ENCODE results near the gene TRDN. TPM values are rescaled to one million over a fixed set of nuclear protein-coding genes. Genes with fewer than 3 reads are reported as not detected.

The TRDN gene
- total RNA-seq, 1 experiment from 2014 or later = 39.8 TPM

GRCh38 chr6:123467392-123467791, 169.4 kb downstream of the TRDN start:
- POLR2A ChIA-PET = no interaction called here
- no peak for TF ChIP-seq CDX4 (CRISPR knock-in tag; IDR thresholded peaks at IDR 0.05; ENCODE audit: borderline replicate concordance)
- CTCF ChIA-PET = no interaction called here
- no peak for ATAC-seq
- Mint-ChIP-seq H3K4me1 (peaks cover 11% of the 10 kb centered on the region), H3K27ac (no peak overlapping the region), H3K36me3 (peaks cover 4% of the 10 kb centered on the region), H3K4me3 (no peak overlapping the region), H3K27me3 (ENCODE audit: low read depth) (no peaks in the 10 kb centered on the region), H3K9me3 (peaks cover 8% of the 10 kb centered on the region)
- no peak for DNase-seq (ENCODE audit: low spot score)

- no peaks in the 10 kb centered on the region for H3K4me1 Mint-ChIP-seq
- ATAC-seq = no peak
- H3K27ac Mint-ChIP-seq = no peak overlapping the region
- H3K27me3 Mint-ChIP-seq (ENCODE audit: low read depth) = no peaks in the 10 kb centered on the region
- no peak for TF ChIP-seq RORB (CRISPR knock-in tag; IDR thresholded peaks at IDR 0.05)
- TF ChIP-seq OVOL2 (CRISPR knock-in tag; IDR thresholded peaks at IDR 0.05; ENCODE audit: borderline replicate concordance) = no peak
- TF ChIP-seq, protein P1, sequence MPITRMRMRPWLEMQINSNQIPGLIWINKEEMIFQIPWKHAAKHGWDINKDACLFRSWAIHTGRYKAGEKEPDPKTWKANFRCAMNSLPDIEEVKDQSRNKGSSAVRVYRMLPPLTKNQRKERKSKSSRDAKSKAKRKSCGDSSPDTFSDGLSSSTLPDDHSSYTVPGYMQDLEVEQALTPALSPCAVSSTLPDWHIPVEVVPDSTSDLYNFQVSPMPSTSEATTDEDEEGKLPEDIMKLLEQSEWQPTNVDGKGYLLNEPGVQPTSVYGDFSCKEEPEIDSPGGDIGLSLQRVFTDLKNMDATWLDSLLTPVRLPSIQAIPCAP (CRISPR knock-in tag; IDR thresholded peaks at IDR 0.05) = no peak
- TF ChIP-seq NFYB (CRISPR knock-in tag; conservative IDR thresholded peaks at IDR 0.05; ENCODE audit: low read depth) = no peak
- no peak for TF ChIP-seq ZNF232 (CRISPR knock-in tag; IDR thresholded peaks at IDR 0.05)
- TF ChIP-seq, protein P2, sequence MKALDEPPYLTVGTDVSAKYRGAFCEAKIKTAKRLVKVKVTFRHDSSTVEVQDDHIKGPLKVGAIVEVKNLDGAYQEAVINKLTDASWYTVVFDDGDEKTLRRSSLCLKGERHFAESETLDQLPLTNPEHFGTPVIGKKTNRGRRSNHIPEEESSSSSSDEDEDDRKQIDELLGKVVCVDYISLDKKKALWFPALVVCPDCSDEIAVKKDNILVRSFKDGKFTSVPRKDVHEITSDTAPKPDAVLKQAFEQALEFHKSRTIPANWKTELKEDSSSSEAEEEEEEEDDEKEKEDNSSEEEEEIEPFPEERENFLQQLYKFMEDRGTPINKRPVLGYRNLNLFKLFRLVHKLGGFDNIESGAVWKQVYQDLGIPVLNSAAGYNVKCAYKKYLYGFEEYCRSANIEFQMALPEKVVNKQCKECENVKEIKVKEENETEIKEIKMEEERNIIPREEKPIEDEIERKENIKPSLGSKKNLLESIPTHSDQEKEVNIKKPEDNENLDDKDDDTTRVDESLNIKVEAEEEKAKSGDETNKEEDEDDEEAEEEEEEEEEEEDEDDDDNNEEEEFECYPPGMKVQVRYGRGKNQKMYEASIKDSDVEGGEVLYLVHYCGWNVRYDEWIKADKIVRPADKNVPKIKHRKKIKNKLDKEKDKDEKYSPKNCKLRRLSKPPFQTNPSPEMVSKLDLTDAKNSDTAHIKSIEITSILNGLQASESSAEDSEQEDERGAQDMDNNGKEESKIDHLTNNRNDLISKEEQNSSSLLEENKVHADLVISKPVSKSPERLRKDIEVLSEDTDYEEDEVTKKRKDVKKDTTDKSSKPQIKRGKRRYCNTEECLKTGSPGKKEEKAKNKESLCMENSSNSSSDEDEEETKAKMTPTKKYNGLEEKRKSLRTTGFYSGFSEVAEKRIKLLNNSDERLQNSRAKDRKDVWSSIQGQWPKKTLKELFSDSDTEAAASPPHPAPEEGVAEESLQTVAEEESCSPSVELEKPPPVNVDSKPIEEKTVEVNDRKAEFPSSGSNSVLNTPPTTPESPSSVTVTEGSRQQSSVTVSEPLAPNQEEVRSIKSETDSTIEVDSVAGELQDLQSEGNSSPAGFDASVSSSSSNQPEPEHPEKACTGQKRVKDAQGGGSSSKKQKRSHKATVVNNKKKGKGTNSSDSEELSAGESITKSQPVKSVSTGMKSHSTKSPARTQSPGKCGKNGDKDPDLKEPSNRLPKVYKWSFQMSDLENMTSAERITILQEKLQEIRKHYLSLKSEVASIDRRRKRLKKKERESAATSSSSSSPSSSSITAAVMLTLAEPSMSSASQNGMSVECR (CRISPR knock-in tag; IDR thresholded peaks at IDR 0.05; ENCODE audit: borderline replicate concordance) = no peak
- no peak for TF ChIP-seq USF2 (CRISPR knock-in tag; IDR thresholded peaks at IDR 0.05)
- TF ChIP-seq ETV6 (CRISPR knock-in tag; IDR thresholded peaks at IDR 0.05) = no peak
- TF ChIP-seq, protein P3, sequence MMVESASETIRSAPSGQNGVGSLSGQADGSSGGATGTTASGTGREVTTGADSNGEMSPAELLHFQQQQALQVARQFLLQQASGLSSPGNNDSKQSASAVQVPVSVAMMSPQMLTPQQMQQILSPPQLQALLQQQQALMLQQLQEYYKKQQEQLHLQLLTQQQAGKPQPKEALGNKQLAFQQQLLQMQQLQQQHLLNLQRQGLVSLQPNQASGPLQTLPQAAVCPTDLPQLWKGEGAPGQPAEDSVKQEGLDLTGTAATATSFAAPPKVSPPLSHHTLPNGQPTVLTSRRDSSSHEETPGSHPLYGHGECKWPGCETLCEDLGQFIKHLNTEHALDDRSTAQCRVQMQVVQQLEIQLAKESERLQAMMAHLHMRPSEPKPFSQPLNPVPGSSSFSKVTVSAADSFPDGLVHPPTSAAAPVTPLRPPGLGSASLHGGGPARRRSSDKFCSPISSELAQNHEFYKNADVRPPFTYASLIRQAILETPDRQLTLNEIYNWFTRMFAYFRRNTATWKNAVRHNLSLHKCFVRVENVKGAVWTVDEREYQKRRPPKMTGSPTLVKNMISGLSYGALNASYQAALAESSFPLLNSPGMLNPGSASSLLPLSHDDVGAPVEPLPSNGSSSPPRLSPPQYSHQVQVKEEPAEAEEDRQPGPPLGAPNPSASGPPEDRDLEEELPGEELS (CRISPR knock-in tag; IDR thresholded peaks at IDR 0.05) = no peak
- no peaks in the 10 kb centered on the region for H3K36me3 Mint-ChIP-seq
- CTCF ChIA-PET = interaction anchor here (1.0 kb wide), 1 partner anchor 253 kb away, joined by 4 read pairs; no protein-coding TSS in a partner anchor
- no peaks in the 10 kb centered on the region; the same call in 1 of the 2 replicates for H3K9me3 Mint-ChIP-seq
- H3K4me3 Mint-ChIP-seq = no peak overlapping the region
- POLR2A ChIA-PET = no interaction called here
- no peak for DNase-seq (ENCODE audit: low spot score)
Measured at GRCh38 chr6:123462152-123462551, 174.6 kb downstream of the TRDN start.

GRCh38 chr6:123458218-123458617, 178.5 kb downstream of the TRDN start:
- Mint-ChIP-seq H3K36me3 (peaks cover 19% of the 10 kb centered on the region), H3K9me3 (peaks cover 20% of the 10 kb centered on the region), H3K4me1 (no peaks in the 10 kb centered on the region), H3K4me3 (no peak overlapping the region), H3K27me3 (ENCODE audit: low read depth) (no peaks in the 10 kb centered on the region), H3K27ac (no peak overlapping the region)
- ChIA-PET CTCF (no interaction called here), POLR2A (no interaction called here)
- ATAC-seq (no peak), DNase-seq (ENCODE audit: low spot score) (no peak)
- TF ChIP-seq NR1H2 (CRISPR knock-in tag; IDR thresholded peaks at IDR 0.05) = no peak
- no peak for TF ChIP-seq GRHL2 (CRISPR knock-in tag; IDR thresholded peaks at IDR 0.05; ENCODE audit: insufficient replicate concordance, severe bottlenecking)
- no peak for TF ChIP-seq E2F1 (CRISPR knock-in tag; IDR thresholded peaks at IDR 0.05)
- no peak for TF ChIP-seq USF2 (CRISPR knock-in tag; IDR thresholded peaks at IDR 0.05)
